Liver (tissue), 9 donors: Measurements from ENCODE around the gene ULK3. TPM values are rescaled to one million over a fixed set of nuclear protein-coding genes. Genes with fewer than 3 reads are reported as not detected.

Experiments
- DNase-seq: peaks from one replicate; pipeline ENCODE4 v3.0.0-alpha.2; 2017; ENCODE audit warnings: low spot score
- H3K27ac ChIP-seq, 2 donors: one replicate each; pipeline ENCODE4 v1.7.0; 2013; ENCODE audit warnings: inconsistent platforms in 2 of 2, low read length in 2 of 2, control low read depth in 1 of 2, low read depth in 1 of 2, mild to moderate bottlenecking in 1 of 2
- H3K27me3 ChIP-seq, 4 donors: one replicate each; pipeline versions ENCODE4 v1.6.1 to v1.7.0; 2013; ENCODE audit warnings: low read length in 3 of 4, inconsistent platforms in 1 of 4, mild to moderate bottlenecking in 1 of 4, moderate library complexity in 1 of 4; ENCODE audit not compliant: control insufficient read depth in 4 of 4, insufficient read depth in 4 of 4
- H3K36me3 ChIP-seq, 4 donors: one replicate each; pipeline versions ENCODE4 v1.6.1 to v1.7.0; 2013; ENCODE audit warnings: low read length in 3 of 4, mild to moderate bottlenecking in 3 of 4, low read depth in 1 of 4, moderate library complexity in 1 of 4; ENCODE audit not compliant: control insufficient read depth in 4 of 4, insufficient read depth in 3 of 4
- H3K4me1 ChIP-seq, 4 donors: one replicate each; pipeline versions ENCODE4 v1.6.1 to v1.7.0; 2013; ENCODE audit warnings: low read length in 3 of 4, mild to moderate bottlenecking in 3 of 4, moderate library complexity in 1 of 4; ENCODE audit not compliant: control insufficient read depth in 4 of 4, insufficient read depth in 4 of 4
- H3K4me3 ChIP-seq, 3 donors: one replicate each; pipeline versions ENCODE4 v1.6.1 to v1.7.0; 2013; ENCODE audit warnings: low read length in 3 of 3, control low read depth in 1 of 3, low read depth in 1 of 3, mild to moderate bottlenecking in 1 of 3
- H3K9ac ChIP-seq, 2 donors: one replicate each; pipeline ENCODE4 v1.7.0; 2013; ENCODE audit warnings: low read length in 2 of 2, mild to moderate bottlenecking in 2 of 2, moderate library complexity in 2 of 2, control low read depth in 1 of 2, low read depth in 1 of 2
- H3K9me3 ChIP-seq, 4 donors: one replicate each; pipeline versions ENCODE4 v1.6.1 to v1.7.0; 2013; ENCODE audit warnings: low read length in 3 of 4; ENCODE audit not compliant: control insufficient read depth in 4 of 4
- EGR1 ChIP-seq, 2 donors: IDR thresholded peaks; 2 replicates each; pipeline ENCODE4 v1.6.1; 2016 to 2018; ENCODE audit warnings: antibody characterized with exemption in 2 of 2, low read depth in 2 of 2
- FOXA1 ChIP-seq: IDR thresholded peaks from 2 replicates; pipeline ENCODE4 v1.6.1; 2016; ENCODE audit warnings: antibody characterized with exemption
- FOXA2 ChIP-seq: IDR thresholded peaks from 2 replicates; pipeline ENCODE4 v1.6.1; 2016; ENCODE audit warnings: antibody characterized with exemption
- GABPA ChIP-seq, 2 donors: IDR thresholded peaks in 1 of 2; conservative IDR thresholded peaks in 1 of 2; 2 replicates each; pipeline ENCODE4 v1.6.1; 2016; ENCODE audit warnings: antibody characterized with exemption in 2 of 2, mild to moderate bottlenecking in 1 of 2, moderate library complexity in 1 of 2
- HNF4A ChIP-seq, 2 donors: conservative IDR thresholded peaks; 2 replicates each; pipeline ENCODE4 v1.6.1; 2016; ENCODE audit warnings: antibody characterized with exemption in 2 of 2, mild to moderate bottlenecking in 2 of 2
- HNF4G ChIP-seq: IDR thresholded peaks from 2 replicates; pipeline ENCODE4 v1.6.1; 2016; ENCODE audit warnings: antibody characterized with exemption
- JUND ChIP-seq, 2 donors: IDR thresholded peaks; 2 replicates each; pipeline ENCODE4 v1.6.1; 2016; ENCODE audit warnings: antibody characterized with exemption in 2 of 2
- RXRA ChIP-seq, 2 donors: IDR thresholded peaks; 2 replicates each; pipeline ENCODE4 v1.6.1; 2017 to 2018; ENCODE audit warnings: antibody characterized with exemption in 2 of 2, mild to moderate bottlenecking in 1 of 2
- SP1 ChIP-seq: IDR thresholded peaks from 2 replicates; pipeline ENCODE4 v1.6.1; 2018; ENCODE audit warnings: antibody characterized with exemption, mild to moderate bottlenecking
- YY1 ChIP-seq: IDR thresholded peaks from 2 replicates; pipeline ENCODE4 v1.6.1; 2016; ENCODE audit warnings: antibody characterized with exemption, mild to moderate bottlenecking
- WGBS: extraction: QIAGEN DNeasy Blood & Tissue Kit; methylation state at CpG from one replicate; pipeline ENCODE4 v1.1.7; 2013; 5-methylcytosine and 5-hydroxymethylcytosine counted together
- polyA plus RNA-seq, 2 donors: library from polyadenylated mRNA; stranded (reverse) in 1 of 2; unstranded in 1 of 2; fragments of 200-250 nt in 1 of 2; fragments of >200 nt in 1 of 2; fragmentation: Nextera tagmentation in 1 of 2; extraction: Ambion mirVana in 1 of 2; gene quantifications; one replicate each; pipeline versions ENCODE4 v1.2.1 to v1.2.3, GENCODE V29; 2013 to 2015
- total RNA-seq, 2 donors: library from RNA; depleted of rRNA; stranded (reverse); fragments of >200 nt; gene quantifications; one replicate each; pipeline ENCODE4 v1.2.3, GENCODE V29; 2014
- TF ChIP-seq, protein P1 (sequence below): IDR thresholded peaks from 2 replicates; pipeline ENCODE4 v1.6.1; 2016; ENCODE audit warnings: antibody characterized with exemption
- TF ChIP-seq, protein P2 (sequence below): fragments of 150-350 bp; IDR thresholded peaks from 2 replicates; pipeline ENCODE4 v1.5.1; 2017; ENCODE audit warnings: improper control_type of control experiment, low read depth, low read length; ENCODE audit not compliant: missing input control
- TF ChIP-seq, protein P3 (sequence below): IDR thresholded peaks from 2 replicates; pipeline ENCODE4 v1.6.1; 2016; ENCODE audit warnings: antibody characterized with exemption
- TF ChIP-seq, protein P4 (sequence below): IDR thresholded peaks from 2 replicates; pipeline ENCODE4 v1.6.1; 2016; ENCODE audit warnings: antibody characterized with exemption
- TF ChIP-seq, protein P5 (sequence below): IDR thresholded peaks from 2 replicates; pipeline ENCODE4 v1.6.1; 2016; ENCODE audit warnings: antibody characterized with exemption, mild to moderate bottlenecking
- donor health status: healthy.
- donor health status: healthy.
- donor health status: healthy.
- donor health status: healthy.
- donor health status: healthy.

Gene ULK3
- total and polyA plus RNA-seq, 4 donors, result 13.1 to 35.5 (median 21.4) TPM

DNA sequence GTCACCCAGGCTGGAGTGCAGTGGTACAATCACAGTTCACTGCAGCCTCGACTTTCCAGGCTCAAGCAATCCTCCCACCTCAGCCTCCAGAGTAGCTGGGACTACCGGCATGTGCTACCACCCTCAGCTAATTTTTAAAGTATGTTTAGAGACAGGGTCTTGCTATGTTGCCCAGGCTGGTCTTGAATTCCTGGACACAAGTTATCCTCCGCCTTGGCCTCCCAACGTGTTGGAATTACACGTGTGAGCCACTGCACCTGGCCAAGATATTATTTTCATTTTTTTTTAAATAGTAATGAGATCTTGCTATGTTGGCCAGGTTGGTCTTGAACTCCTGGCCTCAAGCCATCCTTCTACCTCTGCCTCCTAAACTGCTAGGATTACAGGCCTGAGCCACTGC, 42.5 kb upstream of the ULK3 start (continued):
- TF ChIP-seq, protein P1, sequence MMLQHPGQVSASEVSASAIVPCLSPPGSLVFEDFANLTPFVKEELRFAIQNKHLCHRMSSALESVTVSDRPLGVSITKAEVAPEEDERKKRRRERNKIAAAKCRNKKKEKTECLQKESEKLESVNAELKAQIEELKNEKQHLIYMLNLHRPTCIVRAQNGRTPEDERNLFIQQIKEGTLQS, result no peak
- TF ChIP-seq, protein P2, sequence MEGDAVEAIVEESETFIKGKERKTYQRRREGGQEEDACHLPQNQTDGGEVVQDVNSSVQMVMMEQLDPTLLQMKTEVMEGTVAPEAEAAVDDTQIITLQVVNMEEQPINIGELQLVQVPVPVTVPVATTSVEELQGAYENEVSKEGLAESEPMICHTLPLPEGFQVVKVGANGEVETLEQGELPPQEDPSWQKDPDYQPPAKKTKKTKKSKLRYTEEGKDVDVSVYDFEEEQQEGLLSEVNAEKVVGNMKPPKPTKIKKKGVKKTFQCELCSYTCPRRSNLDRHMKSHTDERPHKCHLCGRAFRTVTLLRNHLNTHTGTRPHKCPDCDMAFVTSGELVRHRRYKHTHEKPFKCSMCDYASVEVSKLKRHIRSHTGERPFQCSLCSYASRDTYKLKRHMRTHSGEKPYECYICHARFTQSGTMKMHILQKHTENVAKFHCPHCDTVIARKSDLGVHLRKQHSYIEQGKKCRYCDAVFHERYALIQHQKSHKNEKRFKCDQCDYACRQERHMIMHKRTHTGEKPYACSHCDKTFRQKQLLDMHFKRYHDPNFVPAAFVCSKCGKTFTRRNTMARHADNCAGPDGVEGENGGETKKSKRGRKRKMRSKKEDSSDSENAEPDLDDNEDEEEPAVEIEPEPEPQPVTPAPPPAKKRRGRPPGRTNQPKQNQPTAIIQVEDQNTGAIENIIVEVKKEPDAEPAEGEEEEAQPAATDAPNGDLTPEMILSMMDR, result no peak
- TF ChIP-seq JUND (IDR thresholded peaks at IDR 0.05), result no peak
- TF ChIP-seq, protein P3, sequence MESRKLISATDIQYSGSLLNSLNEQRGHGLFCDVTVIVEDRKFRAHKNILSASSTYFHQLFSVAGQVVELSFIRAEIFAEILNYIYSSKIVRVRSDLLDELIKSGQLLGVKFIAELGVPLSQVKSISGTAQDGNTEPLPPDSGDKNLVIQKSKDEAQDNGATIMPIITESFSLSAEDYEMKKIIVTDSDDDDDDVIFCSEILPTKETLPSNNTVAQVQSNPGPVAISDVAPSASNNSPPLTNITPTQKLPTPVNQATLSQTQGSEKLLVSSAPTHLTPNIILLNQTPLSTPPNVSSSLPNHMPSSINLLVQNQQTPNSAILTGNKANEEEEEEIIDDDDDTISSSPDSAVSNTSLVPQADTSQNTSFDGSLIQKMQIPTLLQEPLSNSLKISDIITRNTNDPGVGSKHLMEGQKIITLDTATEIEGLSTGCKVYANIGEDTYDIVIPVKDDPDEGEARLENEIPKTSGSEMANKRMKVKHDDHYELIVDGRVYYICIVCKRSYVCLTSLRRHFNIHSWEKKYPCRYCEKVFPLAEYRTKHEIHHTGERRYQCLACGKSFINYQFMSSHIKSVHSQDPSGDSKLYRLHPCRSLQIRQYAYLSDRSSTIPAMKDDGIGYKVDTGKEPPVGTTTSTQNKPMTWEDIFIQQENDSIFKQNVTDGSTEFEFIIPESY, result no peak
- TF ChIP-seq EGR1 (IDR thresholded peaks at IDR 0.05; ENCODE audit: low read depth in 2 of 2), result no peak

DNA sequence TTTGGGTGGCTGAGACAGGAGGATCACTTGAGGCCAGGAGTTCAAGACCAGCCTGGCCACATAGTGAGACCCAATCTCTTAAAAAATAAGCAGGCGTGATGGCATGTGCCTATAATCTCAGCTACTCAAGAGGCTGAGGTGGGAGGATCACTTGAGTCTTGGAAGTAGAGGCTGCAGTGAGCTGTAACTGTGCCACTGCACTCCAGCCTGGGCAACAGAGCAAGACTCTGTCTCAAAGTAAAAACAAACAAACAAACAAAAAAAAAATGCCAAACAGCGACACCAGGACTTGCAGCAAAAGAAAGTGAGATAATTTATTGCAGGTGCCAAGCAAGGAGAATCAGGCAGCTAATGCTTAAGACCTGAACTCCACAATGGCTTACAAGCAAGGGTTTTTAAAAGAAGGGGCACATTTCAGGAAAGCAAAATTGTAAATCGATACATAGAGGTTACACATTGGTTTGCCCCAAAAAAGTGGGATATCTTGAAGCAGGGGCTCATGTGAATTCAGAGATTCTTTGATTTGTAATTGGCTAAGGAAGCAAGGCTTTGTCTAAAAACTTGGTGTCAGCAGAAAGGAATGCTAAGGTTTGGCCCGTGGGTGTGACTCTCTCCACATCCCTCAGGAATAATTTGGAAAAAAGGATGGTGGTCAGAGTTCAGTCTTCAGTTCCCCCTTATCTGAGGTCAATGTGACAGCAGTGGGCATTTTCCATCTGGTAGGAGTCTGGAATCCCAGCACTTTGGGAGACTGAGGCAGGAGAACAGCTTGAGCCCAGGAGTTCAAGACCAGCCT, 41.7 kb upstream of the ULK3 start:
- Histone ChIP-seq H3K4me1 (peaks cover 0 to 4% (median 1%) of the 10 kb centered on the region in 4 donors), H3K27me3 (no peaks in the 10 kb centered on the region), H3K36me3 (no peaks in the 10 kb centered on the region), H3K27ac (no peak overlapping the region), H3K9me3 (peaks cover 0 to 3% (median under 1%) of the 10 kb centered on the region in 4 donors), H3K4me3 (no peak overlapping the region), H3K9ac (no peak overlapping the region)
- DNase-seq, result no peak
- TF ChIP-seq, protein P4, sequence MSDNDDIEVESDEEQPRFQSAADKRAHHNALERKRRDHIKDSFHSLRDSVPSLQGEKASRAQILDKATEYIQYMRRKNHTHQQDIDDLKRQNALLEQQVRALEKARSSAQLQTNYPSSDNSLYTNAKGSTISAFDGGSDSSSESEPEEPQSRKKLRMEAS, result no peak
- no peak for TF ChIP-seq SP1
- no peak for TF ChIP-seq EGR1 (IDR thresholded peaks at IDR 0.05; ENCODE audit: low read depth in 2 of 2)
- TF ChIP-seq, protein P5, sequence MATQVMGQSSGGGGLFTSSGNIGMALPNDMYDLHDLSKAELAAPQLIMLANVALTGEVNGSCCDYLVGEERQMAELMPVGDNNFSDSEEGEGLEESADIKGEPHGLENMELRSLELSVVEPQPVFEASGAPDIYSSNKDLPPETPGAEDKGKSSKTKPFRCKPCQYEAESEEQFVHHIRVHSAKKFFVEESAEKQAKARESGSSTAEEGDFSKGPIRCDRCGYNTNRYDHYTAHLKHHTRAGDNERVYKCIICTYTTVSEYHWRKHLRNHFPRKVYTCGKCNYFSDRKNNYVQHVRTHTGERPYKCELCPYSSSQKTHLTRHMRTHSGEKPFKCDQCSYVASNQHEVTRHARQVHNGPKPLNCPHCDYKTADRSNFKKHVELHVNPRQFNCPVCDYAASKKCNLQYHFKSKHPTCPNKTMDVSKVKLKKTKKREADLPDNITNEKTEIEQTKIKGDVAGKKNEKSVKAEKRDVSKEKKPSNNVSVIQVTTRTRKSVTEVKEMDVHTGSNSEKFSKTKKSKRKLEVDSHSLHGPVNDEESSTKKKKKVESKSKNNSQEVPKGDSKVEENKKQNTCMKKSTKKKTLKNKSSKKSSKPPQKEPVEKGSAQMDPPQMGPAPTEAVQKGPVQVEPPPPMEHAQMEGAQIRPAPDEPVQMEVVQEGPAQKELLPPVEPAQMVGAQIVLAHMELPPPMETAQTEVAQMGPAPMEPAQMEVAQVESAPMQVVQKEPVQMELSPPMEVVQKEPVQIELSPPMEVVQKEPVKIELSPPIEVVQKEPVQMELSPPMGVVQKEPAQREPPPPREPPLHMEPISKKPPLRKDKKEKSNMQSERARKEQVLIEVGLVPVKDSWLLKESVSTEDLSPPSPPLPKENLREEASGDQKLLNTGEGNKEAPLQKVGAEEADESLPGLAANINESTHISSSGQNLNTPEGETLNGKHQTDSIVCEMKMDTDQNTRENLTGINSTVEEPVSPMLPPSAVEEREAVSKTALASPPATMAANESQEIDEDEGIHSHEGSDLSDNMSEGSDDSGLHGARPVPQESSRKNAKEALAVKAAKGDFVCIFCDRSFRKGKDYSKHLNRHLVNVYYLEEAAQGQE, result no peak
- TF ChIP-seq GABPA (IDR thresholded peaks at IDR 0.05 in 1 of 2, conservative IDR thresholded peaks at IDR 0.05 in 1 of 2), result no peak
- no peak for TF ChIP-seq RXRA (IDR thresholded peaks at IDR 0.05)
- TF ChIP-seq, protein P1, result no peak
- TF ChIP-seq, protein P2, result no peak
- no peak for TF ChIP-seq FOXA2
- TF ChIP-seq, protein P3, result no peak
- TF ChIP-seq FOXA1, result no peak
- no peak for TF ChIP-seq YY1
- TF ChIP-seq HNF4A (conservative IDR thresholded peaks at IDR 0.05), result no peak
- TF ChIP-seq HNF4G, result no peak
- WGBS, result 91% methylated on average over 4 of the region's 4 CpGs
